Measurements from ENCODE around the gene ESRRG. TPM values are rescaled to one million over a fixed set of nuclear protein-coding genes. Genes with fewer than 3 reads are reported as not detected.

The ESRRG gene
- total and polyA plus RNA-seq, 2 donors (not counting 3 experiments of a cell fraction or from before 2014, with no cell fraction given) = not detected

GRCh38 chr1:216598448-216598847, 124.8 kb downstream of the ESRRG start:
- no peaks in the 10 kb centered on the region for H3K4me1 ChIP-seq (ENCODE audit: control insufficient read depth, extremely low read depth, insufficient read depth, low read length)
- no peak overlapping the region for H3K4me2 ChIP-seq (ENCODE audit: insufficient read depth, low read length)
- no peak overlapping the region for H3K27ac ChIP-seq (ENCODE audit: insufficient read depth, low read depth, low read length)
- H3K9me3 ChIP-seq (replicated peaks; ENCODE audit: control insufficient read depth, insufficient read depth, low read length) = no peaks in the 10 kb centered on the region
- dilution Hi-C loops (cut with MboI; ENCODE audit: extremely low pct_ligation_motif_present, low sequenced_read_pairs) (no loop called here), intact Hi-C loops (cut with micrococcal nuclease) (no loop called here)
- H3K4me3 ChIP-seq (replicated peaks in 1 of 3; ENCODE audit: insufficient read depth in 1 of 3, low read depth in 1 of 3, low read length in 3 of 3) = no peak overlapping the region
- BruUV-seq (replicated peaks) = no TSS peak
- H2AFZ ChIP-seq (ENCODE audit: low read depth, low read length) = no peak overlapping the region
- H3K27me3 ChIP-seq (ENCODE audit: control insufficient read depth in 2 of 2, insufficient read depth in 2 of 2, low read length in 2 of 2) = no peaks in the 10 kb centered on the region
- H4K20me1 ChIP-seq (replicated peaks; ENCODE audit: control insufficient read depth, extremely low read depth, insufficient read depth, low read length) = no peaks in the 10 kb centered on the region
- POLR2A ChIA-PET = no interaction called here
- no peak for DNase-seq (ENCODE audit: low read depth, low spot score)
- H3K9me1 ChIP-seq (replicated peaks; ENCODE audit: control insufficient read depth, extremely low read depth, insufficient read depth, low read length) = no peaks in the 10 kb centered on the region
- CTCF ChIA-PET = no interaction called here
- H3K79me2 ChIP-seq (ENCODE audit: control insufficient read depth, insufficient read depth, low read length) = no peaks in the 10 kb centered on the region
- FAIRE-seq = no peak
- H3K9ac ChIP-seq (replicated peaks; ENCODE audit: extremely low read depth, insufficient read depth, low read length) = no peak overlapping the region
- no peak for TF ChIP-seq MYC (IDR thresholded peaks at IDR 0.05; ENCODE audit: low read depth, low read length)
- no peak for TF ChIP-seq POLR2AphosphoS5 (IDR thresholded peaks at IDR 0.05; ENCODE audit: insufficient read depth, low read depth, low read length)
- no peaks in the 10 kb centered on the region for H3K36me3 ChIP-seq (ENCODE audit: control insufficient read depth in 2 of 2, extremely low read depth in 1 of 2, insufficient read depth in 2 of 2, low read length in 2 of 2)

GRCh38 chr1:216596281-216596862, 126.9 kb downstream of the ESRRG start:
- Histone ChIP-seq H3K9ac (replicated peaks; ENCODE audit: extremely low read depth, insufficient read depth, low read length) (no peak overlapping the region), H3K27me3 (ENCODE audit: control insufficient read depth in 2 of 2, insufficient read depth in 2 of 2, low read length in 2 of 2) (no peaks in the 10 kb centered on the region), H3K79me2 (ENCODE audit: control insufficient read depth, insufficient read depth, low read length) (no peaks in the 10 kb centered on the region), H3K27ac (ENCODE audit: insufficient read depth, low read depth, low read length) (no peak overlapping the region), H3K4me3 (replicated peaks in 1 of 3; ENCODE audit: insufficient read depth in 1 of 3, low read depth in 1 of 3, low read length in 3 of 3) (no peak overlapping the region), H4K20me1 (replicated peaks; ENCODE audit: control insufficient read depth, extremely low read depth, insufficient read depth, low read length) (no peaks in the 10 kb centered on the region), H3K9me3 (replicated peaks; ENCODE audit: control insufficient read depth, insufficient read depth, low read length) (no peaks in the 10 kb centered on the region), H3K4me2 (ENCODE audit: insufficient read depth, low read length) (no peak overlapping the region), H3K4me1 (ENCODE audit: control insufficient read depth, extremely low read depth, insufficient read depth, low read length) (no peaks in the 10 kb centered on the region), H2AFZ (ENCODE audit: low read depth, low read length) (no peak overlapping the region), H3K36me3 (ENCODE audit: control insufficient read depth in 2 of 2, extremely low read depth in 1 of 2, insufficient read depth in 2 of 2, low read length in 2 of 2) (no peaks in the 10 kb centered on the region), H3K9me1 (replicated peaks; ENCODE audit: control insufficient read depth, extremely low read depth, insufficient read depth, low read length) (no peaks in the 10 kb centered on the region)
- DNase-seq (ENCODE audit: low read depth, low spot score) (no peak), FAIRE-seq (no peak)
- POLR2A ChIA-PET = no interaction called here
- TF ChIP-seq EZH2 (IDR thresholded peaks at IDR 0.05; ENCODE audit: borderline replicate concordance, low read depth, low read length, severe bottlenecking) (no peak), CTCF (IDR thresholded peaks at IDR 0.05; ENCODE audit: extremely low read depth in 1 of 2, insufficient read depth in 1 of 2, low read depth in 1 of 2, low read length in 2 of 2) (no peak), JUN (IDR thresholded peaks at IDR 0.05; ENCODE audit: borderline replicate concordance, insufficient read depth, insufficient read length, low read depth) (no peak), POLR2AphosphoS5 (IDR thresholded peaks at IDR 0.05; ENCODE audit: insufficient read depth, low read depth, low read length) (no peak), FOS (IDR thresholded peaks at IDR 0.05; ENCODE audit: borderline replicate concordance, insufficient read depth, low read length) (no peak), MAX (IDR thresholded peaks at IDR 0.05; ENCODE audit: insufficient read depth, insufficient read length) (no peak), MYC (IDR thresholded peaks at IDR 0.05; ENCODE audit: low read depth, low read length) (no peak), GATA2 (IDR thresholded peaks at IDR 0.05; ENCODE audit: insufficient read depth, insufficient read length, low read depth, low read length) (no peak), POLR2A (IDR thresholded peaks at IDR 0.05; ENCODE audit: low read depth, low read length) (no peak)
- dilution Hi-C loops (cut with MboI; ENCODE audit: extremely low pct_ligation_motif_present, low sequenced_read_pairs) (no loop called here), intact Hi-C loops (cut with micrococcal nuclease) (no loop called here)
- CTCF ChIA-PET = no interaction called here
- no TSS peak for BruUV-seq (replicated peaks)
